NOMO-1 (cell line): Measurements from ENCODE around the gene ALOX15B.

Source experiments
- DNase-seq, 2 experiments: peaks; one replicate each; lab custom pipeline; 2025; ENCODE audit not compliant: unreplicated experiment in 2 of 2; lab: John Stamatoyannopoulos, UW

Gene ALOX15B

GRCh38 chr17:8038954-8039610, at the start of gene ALOX15B:
TSS of gene ALOX15B (plus strand) at chr17:8039059. CDS start at chr17:8039156, 97 bp downstream.
- DNase-seq, result no peak

GRCh38 chr17:7989781-7990655, 48.8 kb upstream of the ALOX15B start:
- DNase-seq, result peak; percentile 87 to 88

GRCh38 chr17:7992516-7992915, 46.3 kb upstream of the ALOX15B start:
- no peak for DNase-seq

GRCh38 chr17:7992924-7993323, 45.9 kb upstream of the ALOX15B start:
- DNase-seq, result peak; percentile 28 to 38

- no peak for DNase-seq
Observed at GRCh38 chr17:7993972-7994589, 44.8 kb upstream of the ALOX15B start.

- no peak for DNase-seq
Observed at GRCh38 chr17:7995724-7996123, 43.1 kb upstream of the ALOX15B start.

GRCh38 chr17:7997186-7997585, 41.7 kb upstream of the ALOX15B start:
- DNase-seq, result peak; percentile 31 to 58

GRCh38 chr17:8001976-8002720, 36.7 kb upstream of the ALOX15B start, which contains the start of gene GUCY2D:
TSS of gene GUCY2D (plus strand) at chr17:8002615. CDS start at chr17:8003048, 433 bp downstream.
- peak; percentile 89 to 96 for DNase-seq

- no peak for DNase-seq
Observed at GRCh38 chr17:8002721-8003593, 35.9 kb upstream of the ALOX15B start.

- no peak for DNase-seq
Observed at GRCh38 chr17:8003594-8004181, 35.2 kb upstream of the ALOX15B start.

- DNase-seq, result no peak
Observed at GRCh38 chr17:8004899-8005298, 34.0 kb upstream of the ALOX15B start.

GRCh38 chr17:8005357-8005756, 33.5 kb upstream of the ALOX15B start:
- DNase-seq, result no peak

- DNase-seq, result peak in 1 of 2 experiments; percentile 11
Observed at GRCh38 chr17:8005967-8006730, 32.7 kb upstream of the ALOX15B start.

GRCh38 chr17:8006836-8007680, 31.8 kb upstream of the ALOX15B start:
- DNase-seq, result no peak

GRCh38 chr17:8007836-8008235, 31.0 kb upstream of the ALOX15B start:
- DNase-seq, result no peak

GRCh38 chr17:8012045-8012580, 26.7 kb upstream of the ALOX15B start:
- DNase-seq, result no peak

- DNase-seq, result peak; percentile 51 to 58
Observed at GRCh38 chr17:8012996-8013640, 25.7 kb upstream of the ALOX15B start.
